Measurements from ENCODE around the gene RBM43.
A peak's percentile ranks its signal among the peaks of the same experiment; 100 is the strongest.
"Not testable (repeated sequence)": the region's sequence is repeated elsewhere in the genome, so short reads cannot be mapped to it uniquely, and the experiment has no call there.

Gene RBM43

DNA sequence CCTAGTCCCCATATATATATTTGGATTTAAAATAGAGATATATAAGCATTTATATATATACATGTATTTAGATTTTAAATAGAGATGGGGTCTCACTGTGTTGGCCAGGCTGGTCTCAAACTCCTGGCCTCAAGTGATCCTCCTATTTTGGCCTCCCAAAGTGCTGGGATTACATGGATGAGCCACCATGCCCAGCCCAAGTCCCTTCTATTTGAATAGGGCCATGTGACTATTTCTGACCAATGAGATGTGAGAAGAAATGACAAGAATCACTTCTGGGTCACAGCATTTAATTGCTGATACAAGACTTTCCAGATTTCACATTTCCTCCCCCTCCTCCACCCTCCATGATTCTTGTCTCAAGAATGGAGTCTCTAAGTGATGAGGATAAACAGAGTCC lies 6.4 kb upstream of the RBM43 start:
- no peak for DNase-seq (ENCODE audit: low read depth)

DNA sequence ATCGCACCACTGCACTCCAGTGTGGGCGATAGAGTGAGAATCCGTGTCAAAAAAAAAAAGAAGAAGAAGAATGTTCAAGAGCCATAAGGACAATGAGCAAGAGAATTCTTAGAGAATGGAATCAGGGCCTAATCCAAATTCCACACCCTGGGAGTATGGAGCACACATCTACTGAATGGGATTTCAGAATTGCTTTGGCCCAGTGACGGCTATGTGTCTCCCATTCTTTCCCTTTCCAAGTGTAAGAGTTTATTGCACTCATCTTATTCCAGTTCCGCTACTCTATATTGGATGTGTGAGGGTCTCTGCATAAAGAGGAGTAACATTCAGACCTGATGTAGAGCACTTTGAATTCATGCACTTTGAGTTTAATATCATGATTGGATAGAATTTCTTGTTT lies 5.9 kb upstream of the RBM43 start:
- DNase-seq (ENCODE audit: low read depth) = no peak

DNA sequence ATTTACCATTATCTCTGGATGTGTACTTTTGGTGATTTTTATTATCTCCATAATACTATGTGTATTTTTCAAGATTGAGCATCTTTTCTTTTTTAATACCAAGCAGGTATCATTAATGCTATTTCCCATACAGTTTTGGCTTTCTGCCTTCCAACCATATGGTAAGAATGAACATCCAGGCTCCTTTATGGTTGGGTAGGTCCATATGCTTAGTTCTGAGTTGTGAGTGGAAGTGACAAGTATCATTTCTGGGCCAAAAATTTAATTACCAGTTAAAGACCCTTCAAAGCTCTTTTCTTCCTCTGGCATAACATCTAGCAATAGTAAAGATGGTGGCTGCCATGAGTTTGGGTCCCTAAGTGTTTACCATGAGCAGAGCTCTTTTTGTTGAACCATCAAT lies 4.3 kb upstream of the RBM43 start:
- no peak for DNase-seq (ENCODE audit: low read depth)

DNA sequence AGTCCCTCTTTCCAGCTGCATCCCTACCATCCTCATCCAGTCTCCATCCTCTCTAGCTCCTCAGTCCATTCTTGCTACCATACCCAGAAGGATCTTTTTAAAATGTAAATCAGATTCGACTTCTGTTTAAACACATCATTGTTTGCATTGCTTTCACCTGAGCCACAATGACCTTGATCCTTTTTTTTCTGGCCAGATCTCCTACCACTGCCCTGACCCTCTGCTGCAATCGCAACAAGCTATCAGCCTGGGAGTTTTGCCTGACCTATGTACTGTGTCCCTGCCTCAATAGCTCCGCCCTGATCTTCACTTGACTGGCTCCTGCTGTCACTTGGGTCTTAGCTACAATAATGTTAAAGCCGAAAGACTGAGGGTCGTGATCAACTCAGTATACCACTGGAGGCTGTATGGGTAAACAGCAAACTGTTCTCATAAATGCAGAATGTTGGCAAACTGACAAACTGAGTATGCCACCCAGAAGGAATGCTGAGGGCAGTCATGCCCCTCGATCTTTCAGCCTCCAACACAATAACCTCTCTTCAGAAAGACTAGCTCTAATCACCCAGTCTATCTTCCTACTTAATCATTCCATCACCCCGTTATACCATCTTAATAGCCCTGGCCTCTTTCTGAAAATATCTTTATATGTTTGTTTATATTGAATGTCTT lies 2.6 kb upstream of the RBM43 start:
- no peak for DNase-seq (ENCODE audit: low read depth)

DNA sequence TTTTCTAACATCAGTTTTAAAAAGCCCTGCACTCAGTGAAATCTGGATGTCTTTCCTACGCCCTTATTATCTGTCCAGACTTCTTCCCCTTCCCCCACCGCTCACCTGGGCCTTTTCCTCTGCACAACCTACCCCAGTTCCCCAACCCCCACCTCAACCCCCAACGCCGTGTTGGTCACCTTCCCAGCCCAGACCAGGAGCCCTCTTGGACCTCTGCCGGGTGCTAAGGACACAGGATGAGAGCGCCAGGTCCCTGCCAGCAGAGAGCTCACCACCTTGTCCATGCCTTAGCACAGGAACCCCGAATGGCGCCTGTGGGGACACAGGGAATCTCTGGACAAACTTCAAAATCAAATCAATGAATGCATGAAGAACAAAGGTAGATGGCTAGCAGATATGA lies 966 bp upstream of the RBM43 start:
- DNase-seq (ENCODE audit: low read depth) = no peak

DNA sequence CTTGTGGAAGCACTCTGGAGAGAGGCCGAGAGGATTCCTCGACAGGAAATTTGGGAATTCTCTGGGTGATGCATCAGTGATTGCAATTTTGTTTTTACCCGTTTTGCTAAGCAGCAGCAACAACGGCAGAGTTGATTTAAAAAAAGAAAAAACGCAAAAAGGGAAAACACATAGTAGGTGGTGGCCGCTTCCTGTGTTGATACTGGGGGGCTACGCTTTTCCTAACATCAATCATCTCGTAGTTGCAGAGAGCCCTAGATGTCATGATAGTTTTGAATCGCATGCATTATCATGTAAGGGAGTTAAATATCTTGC lies 271 bp upstream of the RBM43 start:
- no peak for DNase-seq (ENCODE audit: low read depth)

DNA sequence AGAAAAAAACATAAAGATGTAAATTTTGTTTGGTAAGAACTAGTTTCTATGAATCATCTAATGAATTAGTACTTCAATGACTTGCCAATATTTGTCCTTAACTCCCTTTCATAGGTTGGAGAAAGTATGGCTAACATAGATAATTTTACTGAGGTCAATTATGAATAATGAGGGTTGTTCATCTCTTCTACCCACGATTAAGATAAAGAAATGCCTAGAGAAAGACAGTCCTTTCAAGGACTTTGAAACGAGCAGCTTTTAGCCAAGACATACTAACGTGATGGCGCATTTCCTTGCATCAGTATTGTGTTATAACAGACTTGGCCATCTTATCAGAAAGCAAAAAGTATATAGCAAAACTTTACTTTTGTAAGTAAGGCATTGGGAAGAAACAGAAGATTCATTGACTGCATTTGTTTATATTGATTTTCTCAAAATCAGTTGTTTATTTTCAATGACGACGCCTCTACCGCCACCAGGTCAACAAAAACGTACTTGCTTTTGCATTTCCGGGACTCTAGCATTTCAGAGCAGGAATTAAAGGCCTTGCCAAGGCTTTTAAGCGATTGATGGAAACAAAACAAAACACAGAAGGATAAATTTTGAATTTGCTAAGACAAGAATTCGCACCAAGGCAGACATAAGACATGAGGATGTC lies 961 bp downstream of the RBM43 start:
- peak; percentile 26 for DNase-seq (ENCODE audit: low read depth)

DNA sequence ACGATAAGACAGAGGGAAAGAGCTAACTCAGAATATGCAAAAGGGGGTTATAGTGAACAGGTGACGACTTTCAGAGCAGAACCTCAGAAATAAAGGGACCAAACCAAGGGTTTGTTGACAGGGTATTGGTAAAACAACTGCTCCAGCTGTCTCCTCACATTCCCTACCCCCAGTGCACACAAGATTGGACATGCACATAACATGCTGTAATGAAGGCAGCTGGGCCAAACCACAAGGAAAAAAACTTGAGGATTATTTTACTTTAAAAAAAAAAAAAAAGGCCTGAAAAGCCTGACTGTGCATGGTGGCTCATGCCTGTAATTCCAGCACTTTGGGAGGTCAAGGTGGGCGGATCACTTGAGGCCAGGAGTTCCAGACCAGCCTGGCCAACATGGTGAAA lies 3.5 kb downstream of the RBM43 start:
- peak; percentile 33 for DNase-seq (ENCODE audit: low read depth)

DNA sequence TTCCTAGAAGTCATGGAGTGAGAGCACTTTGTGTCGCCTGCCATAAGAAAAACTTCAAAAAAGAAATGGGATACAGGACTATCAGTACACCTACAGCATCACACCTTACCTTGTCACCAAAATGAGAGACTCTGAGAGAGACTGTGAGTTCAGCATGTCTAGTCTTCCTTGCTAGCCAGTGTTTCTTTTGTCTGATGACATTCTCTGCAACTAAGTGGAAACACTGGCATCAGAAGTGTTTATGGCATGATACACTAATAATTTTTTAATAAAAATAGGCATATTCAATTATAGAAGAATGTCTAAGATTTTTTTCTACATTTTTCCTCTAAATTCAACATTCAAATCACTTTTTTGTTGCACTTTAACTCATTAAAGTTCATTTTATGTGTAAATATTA lies 9.0 kb downstream of the RBM43 start:
- no peak for DNase-seq (ENCODE audit: low read depth)

DNA sequence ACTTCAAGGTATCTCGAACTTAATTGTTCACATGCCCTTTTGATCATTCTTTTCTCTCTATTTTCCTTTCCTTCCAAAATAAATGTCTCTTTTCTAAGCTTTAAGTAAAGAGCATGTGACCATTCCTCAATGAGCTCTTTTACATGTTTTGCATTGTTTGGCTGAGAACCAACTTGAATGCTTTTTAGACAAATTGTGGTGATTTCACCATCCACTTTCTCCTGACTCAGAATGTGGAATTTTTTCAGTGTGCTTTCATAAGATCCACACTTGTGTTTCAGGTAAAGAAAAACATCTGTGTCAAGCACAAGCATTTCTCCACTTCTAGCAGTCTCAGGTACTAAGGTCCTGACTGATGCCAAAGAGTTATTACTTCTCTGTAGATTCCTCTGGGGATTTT lies 10.7 kb downstream of the RBM43 start:
- DNase-seq (ENCODE audit: low read depth) = peak; percentile 80

DNA sequence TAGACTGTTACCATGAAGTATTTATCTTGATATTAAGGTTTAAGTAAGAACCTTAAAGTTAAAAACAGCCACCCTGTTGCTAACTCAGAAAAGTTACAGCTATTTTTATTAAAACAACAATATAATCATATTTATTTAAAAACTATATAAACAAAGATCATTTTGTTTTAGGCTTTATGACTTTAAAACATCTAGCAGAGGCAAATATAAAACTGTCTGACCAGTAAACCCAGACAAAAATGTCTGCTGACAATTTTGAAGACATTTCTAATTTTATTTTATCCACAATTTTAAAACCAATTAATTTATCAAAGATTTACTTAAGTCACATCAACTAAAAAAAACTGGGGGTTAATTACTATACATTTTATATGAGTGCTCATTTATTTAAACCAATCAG lies 14.2 kb downstream of the RBM43 start:
- no peak for DNase-seq (ENCODE audit: low read depth)

DNA sequence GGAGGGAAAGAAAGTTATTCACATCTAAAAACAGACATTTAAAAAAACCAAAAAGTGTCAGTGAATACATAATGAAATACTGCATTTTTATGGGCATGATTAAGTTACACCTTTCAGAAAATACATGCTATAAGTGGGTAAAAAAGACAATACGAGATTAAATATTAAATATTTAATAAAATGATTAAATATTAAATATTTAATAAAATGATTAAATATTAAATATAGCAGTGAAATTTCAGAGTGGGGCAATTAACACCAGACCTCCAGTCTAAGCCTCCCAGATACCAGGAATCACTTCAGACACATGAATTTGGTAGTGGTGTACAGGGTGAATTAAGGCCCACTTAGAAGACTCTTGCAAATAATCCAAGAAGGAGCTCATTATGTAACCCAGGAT lies 15.5 kb downstream of the RBM43 start:
- no peak for DNase-seq (ENCODE audit: low read depth)

DNA sequence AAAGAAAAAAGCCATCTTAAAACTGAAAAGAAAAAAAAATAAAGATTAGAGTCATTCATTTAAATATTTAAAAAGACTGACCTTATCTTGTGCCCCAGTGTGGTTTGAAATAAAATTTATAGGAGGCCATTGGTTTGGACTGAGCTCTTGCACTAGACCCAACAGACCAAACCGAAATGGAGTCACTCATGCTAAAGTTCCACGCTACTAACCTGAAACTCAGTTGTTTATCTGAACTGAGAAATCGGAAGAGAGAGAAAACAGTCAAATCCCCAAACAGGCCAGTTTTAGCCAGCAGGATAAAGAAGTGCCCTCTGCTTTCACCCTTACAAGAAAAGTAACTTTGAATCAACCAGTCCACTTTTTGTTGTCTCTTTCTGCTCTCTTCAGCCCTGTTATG lies 18.2 kb downstream of the RBM43 start:
- no peak for DNase-seq (ENCODE audit: low read depth)

DNA sequence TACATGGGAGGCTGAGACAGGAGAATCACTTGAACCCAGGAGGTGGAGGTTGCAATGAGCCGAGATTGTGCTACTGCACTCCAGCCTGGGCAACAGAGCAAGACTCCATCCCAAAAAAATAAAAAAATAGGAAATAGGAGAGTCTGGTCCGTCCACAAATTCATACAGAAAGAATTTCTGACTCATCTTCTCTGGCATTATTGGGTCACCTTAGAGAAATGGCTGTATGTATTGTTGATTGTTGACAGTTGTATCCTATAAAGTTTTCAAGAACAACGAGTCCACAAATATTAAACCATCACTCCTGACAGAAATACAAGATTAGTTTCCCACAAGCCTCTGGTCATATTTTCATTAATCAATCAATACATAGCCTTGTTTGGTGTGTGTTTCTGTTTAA lies 20.4 kb downstream of the RBM43 start:
- peak; percentile 58 for DNase-seq (ENCODE audit: low read depth)

DNA sequence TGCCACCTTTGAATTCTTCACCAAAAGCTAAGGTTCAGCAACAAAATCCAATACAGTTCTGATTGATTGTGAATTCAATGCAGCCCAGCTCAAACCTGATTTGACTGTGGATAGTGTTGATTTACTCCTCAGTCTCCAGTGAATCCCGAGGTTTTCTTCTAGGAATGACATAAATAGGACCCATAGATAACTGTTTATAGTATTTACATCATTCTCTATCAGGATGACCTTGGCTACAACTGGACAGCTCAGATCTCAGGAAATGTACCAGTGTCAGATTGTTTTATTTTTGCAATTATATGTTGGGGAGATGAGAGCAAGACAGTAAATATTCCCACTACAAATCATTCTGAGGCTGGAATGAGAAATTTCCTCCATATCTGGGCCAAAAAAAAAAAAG lies 21.2 kb downstream of the RBM43 start:
- no peak for DNase-seq (ENCODE audit: low read depth)

DNA sequence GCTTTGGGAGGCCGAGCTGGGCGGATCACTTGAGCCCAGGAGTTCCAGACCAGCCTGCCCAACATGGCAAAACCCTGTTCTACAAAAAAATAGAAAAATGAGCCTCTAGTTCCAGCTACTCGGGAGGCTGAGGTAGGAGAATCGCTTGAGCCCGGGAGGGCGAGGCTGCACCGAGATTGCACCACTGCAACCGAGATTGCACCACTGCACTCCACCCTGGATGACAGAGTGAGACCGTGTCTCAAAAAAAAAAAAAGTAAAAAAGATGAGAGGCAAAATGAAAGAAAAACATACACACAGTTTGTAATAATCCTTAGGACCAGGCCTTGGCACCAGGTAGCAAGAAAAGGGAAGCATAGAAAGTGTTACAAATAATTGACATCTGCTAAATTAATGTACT lies 22.0 kb downstream of the RBM43 start:
- DNase-seq (ENCODE audit: low read depth) = no peak

DNA sequence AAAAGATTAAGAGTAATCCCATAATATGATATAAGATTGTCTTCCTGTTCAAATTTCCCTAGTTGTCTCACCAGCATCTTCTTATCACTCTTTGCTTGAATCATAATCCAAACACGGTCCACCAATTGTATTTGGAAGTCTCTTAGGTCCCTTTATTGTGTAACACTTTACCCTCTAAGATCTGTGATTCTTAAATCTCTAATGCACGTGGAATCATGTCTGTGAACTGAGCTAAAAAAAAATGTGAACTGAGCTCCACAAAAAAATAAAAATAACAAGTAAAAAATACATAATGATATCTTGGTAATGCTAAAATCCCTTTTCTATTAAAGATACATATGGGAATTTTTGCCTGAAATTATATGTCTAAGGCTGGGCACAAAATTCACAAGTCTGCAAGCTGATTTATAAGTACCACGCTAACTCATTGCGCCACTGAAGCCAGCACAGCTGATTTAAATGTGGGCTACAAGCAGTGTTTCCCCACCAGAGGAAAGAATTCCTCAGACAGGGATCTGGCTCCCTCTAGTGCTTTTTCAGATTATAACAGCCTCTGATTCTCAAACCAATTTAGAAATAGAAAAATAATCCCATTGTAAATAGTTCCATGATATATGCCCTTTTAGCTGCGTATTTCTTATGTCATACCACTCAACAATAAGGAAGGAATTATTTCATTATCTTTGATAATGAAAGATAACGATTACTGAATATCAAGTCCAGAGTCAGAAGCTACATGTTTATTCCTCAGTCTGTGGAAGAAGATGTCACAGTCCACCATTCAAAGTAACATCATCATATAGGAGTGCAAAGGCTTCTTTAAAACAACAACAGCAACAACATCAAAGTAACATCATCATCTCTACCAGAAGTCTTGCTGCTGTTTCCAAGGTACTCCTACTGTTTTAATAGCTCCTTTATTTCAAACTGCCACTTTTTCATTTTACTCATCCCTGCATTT lies 22.9 kb downstream of the RBM43 start:
- peak; percentile 54 for DNase-seq (ENCODE audit: low read depth)

DNA sequence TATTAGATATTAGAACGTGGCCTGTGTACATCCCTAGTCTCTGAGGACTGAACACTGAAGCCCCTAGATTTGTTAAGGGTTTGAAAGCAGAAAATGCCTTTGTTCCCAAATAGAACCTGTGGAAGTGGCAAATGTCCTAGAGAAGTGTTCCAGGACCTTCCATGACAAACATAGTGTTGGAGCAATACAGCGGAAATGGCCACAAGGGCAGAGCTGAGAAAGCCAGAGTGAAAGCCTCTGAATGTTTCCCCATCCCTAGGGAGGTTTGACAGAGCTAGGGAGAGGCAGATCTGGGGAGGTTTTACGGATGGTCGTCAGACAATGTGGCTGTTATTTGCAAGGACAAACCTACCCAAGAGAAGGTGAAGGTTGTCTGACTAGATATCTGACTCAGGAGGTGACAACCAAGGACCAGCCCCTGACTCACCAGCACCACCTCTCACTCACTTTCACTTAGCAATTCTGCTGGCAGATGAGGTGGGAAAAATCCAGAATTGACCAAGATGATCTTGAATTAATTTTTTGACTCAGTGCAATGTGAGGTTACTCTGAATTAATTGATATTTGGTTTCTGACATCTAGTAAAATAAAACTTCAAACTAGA lies 24.1 kb downstream of the RBM43 start:
- DNase-seq (ENCODE audit: low read depth) = peak; percentile 13

DNA sequence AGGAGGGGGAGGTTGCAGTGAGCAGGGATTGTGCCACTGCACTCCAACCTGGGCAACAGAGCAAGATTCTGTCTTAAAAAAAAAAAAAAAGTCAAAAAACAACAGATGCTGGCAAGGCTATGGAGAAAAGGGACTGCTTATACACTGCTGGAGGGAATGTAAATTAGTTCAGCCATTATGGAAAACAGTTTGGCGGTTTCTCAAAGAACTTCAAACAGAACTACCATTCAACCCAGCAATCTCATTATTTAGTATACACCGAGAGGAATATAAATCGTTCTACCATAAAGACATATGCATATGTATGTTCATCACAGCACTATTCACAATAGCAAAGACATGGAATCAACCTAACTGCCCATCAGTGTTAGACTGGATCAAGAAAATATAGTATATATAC lies 27.9 kb downstream of the RBM43 start:
- not testable (repeated sequence) for DNase-seq (ENCODE audit: low read depth)

DNA sequence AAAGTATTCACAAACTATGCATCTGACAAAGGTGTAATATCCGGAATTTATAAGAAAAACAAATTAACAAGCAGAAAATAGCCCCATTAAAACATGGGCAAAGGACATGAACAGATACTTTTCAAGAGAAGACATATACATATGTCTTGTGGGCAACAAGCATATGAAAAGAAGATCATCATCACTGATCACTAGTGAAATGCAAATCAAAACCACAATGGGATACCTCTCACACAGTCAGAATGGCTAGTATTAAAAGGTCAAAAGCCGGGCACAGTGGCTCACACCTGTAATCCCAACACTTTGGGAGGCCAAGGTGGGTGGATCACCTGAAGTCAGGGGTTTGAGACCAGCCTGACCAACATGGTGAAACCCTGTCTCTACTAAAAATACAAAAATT lies 28.4 kb downstream of the RBM43 start:
- not testable (repeated sequence) for DNase-seq (ENCODE audit: low read depth)

DNA sequence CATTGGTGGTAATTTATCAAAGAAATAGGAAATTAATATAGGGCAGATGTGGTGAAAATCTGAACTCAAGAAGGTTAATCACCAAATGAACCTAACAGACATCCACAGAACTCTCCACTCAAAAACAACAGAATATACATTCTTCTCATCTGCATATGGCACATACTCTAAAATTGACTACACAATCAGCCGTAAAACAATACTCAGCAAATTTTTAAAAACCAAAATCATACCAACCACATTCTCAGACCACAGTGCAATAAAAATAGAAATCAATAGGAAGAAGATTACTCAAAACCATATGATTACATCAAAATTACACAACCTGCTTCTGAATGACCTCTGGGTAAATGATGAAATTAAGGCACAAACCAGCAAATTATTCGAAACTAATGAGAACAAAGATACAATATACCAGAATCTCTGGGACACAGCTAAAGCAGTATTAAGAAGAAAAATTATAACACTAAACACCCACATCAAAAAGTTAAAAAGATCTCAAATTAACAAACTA lies 31.0 kb downstream of the RBM43 start:
- DNase-seq (ENCODE audit: low read depth) = no peak

DNA sequence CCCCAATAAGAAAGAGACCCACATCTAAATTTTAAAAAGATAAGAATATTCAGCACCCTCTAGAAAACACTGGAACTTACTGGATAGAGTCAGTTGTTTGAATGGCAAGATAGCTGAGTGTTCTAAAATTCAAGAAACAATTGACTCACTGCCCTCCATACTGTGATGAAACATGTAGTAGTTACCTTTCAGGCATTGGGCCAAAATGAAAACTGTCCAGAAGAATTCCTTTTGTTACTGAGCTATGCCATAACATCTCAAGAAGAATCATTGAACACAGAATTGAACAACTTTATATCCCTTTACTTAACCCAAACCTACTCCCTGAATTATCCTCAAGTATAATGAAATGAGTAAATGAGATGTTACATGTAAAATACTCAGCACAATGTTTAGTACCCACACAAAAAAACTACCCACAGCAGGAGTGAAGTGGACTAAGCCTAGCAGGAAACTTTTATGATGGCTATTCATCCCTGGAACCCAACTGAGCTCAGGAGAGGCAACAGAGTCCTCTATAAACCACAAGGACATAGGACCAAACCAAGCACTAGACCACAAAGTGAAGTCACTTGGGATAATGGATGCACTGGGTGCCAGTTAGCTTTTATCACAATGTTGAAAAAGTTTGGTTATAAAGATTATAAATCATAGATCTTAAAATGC lies 32.7 kb downstream of the RBM43 start:
- no peak for DNase-seq (ENCODE audit: low read depth)
